Peyer's patch (tissue), 4 donors: ENCODE data around the gene NAV1.

ENCODE experiments used
- CTCF ChIP-seq, 6 experiments: fragments of 450-650 bp in 4 of 6; fragments of 200-600 bp in 2 of 6; sonication (generic) in 1 of 6; IDR thresholded peaks; one replicate each; pipeline ENCODE4 v1.5.1; 2017 to 2019; ENCODE audit warnings: antibody characterized with exemption in 6 of 6, mild to moderate bottlenecking in 3 of 6, moderate library complexity in 1 of 6
- POLR2A ChIP-seq, 2 donors: fragments of 450-650 bp; IDR thresholded peaks; one replicate each; pipeline ENCODE4 v1.5.1; 2017; ENCODE audit warnings: antibody characterized with exemption in 2 of 2, mild to moderate bottlenecking in 2 of 2, moderate library complexity in 2 of 2

- no peak for TF ChIP-seq CTCF (IDR thresholded peaks at IDR 0.05)
- no peak for TF ChIP-seq POLR2A (IDR thresholded peaks at IDR 0.05)
Observed at GRCh38 chr1:201507360-201507675, 31.6 kb upstream of the NAV1 start.
